Naive thymus-derived CD4-positive, alpha-beta T cell (primary cell): ENCODE measurements around the gene PPFIA1. TPM values are rescaled to one million over a fixed set of nuclear protein-coding genes. Genes with fewer than 3 reads are reported as not detected.

Experiments
- ATAC-seq: fragments of 150-1000 bp; cut with Tn5 transposase; 2 replicates; pipeline ENCODE4 v1.10.0; 2021; ENCODE audit warnings: mild to moderate bottlenecking, moderate library complexity
- CTCF ChIA-PET: fragments of 350-600 bp; sonication (Branson Sonifier 250); formaldehyde crosslinking; loops from one replicate; lab custom pipeline; 2021; ENCODE audit warnings: antibody characterized with exemption; lab: Charles Lee
- POLR2A ChIA-PET: fragments of 350-600 bp; sonication (Branson Sonifier 250); formaldehyde crosslinking; loops from one replicate; lab custom pipeline; 2021; ENCODE audit warnings: antibody characterized with exemption, inconsistent platforms; lab: Charles Lee
- DNase-seq, 9 donors: peaks; one replicate each; pipeline versions ENCODE4 v3.0.0 to v3.0.0-alpha.2; 2020 to 2022; ENCODE audit warnings: mixed read lengths in 1 of 9
- H3K27ac ChIP-seq: one replicate; pipeline ENCODE4 v1.7.0; 2013; ENCODE audit warnings: mild to moderate bottlenecking, low read depth, low read length, moderate library complexity
- H3K27me3 ChIP-seq, 2 donors: one replicate each; pipeline ENCODE4 v1.7.0; 2013; ENCODE audit warnings: low read length in 2 of 2, mild to moderate bottlenecking in 2 of 2, moderate library complexity in 2 of 2; ENCODE audit not compliant: control insufficient read depth in 2 of 2, insufficient read depth in 2 of 2
- H3K36me3 ChIP-seq, 3 experiments: 1 replicate in 2 of 3; 2 replicates in 1 of 3; pipeline ENCODE4 v1.7.0; 2013; ENCODE audit warnings: low read length in 3 of 3, mild to moderate bottlenecking in 3 of 3, moderate library complexity in 1 of 3; ENCODE audit not compliant: insufficient read depth in 3 of 3, control insufficient read depth in 2 of 3
- H3K4me1 ChIP-seq, 2 donors: one replicate each; pipeline ENCODE4 v1.7.0; 2013; ENCODE audit warnings: low read length in 2 of 2, mild to moderate bottlenecking in 2 of 2, moderate library complexity in 1 of 2; ENCODE audit not compliant: control insufficient read depth in 2 of 2, insufficient read depth in 2 of 2
- H3K4me3 ChIP-seq: 2 replicates; pipeline ENCODE4 v1.7.0; 2013; ENCODE audit warnings: mild to moderate bottlenecking, low read length
- H3K9me3 ChIP-seq, 3 experiments: 1 replicate in 2 of 3; 2 replicates in 1 of 3; pipeline ENCODE4 v1.7.0; 2013; ENCODE audit warnings: low read length in 3 of 3; ENCODE audit not compliant: control insufficient read depth in 2 of 3
- H3K27ac Mint-ChIP-seq, 9 donors: one replicate each; pipeline ENCODE4 v1.8.0; 2020 to 2022; ENCODE audit warnings: mixed read lengths in 9 of 9, mild to moderate bottlenecking in 8 of 9, moderate library complexity in 5 of 9, inconsistent platforms in 2 of 9
- H3K27me3 Mint-ChIP-seq, 5 donors: one replicate each; pipeline ENCODE4 v1.8.0; 2021 to 2022; ENCODE audit warnings: mixed read lengths in 5 of 5, mild to moderate bottlenecking in 1 of 5
- H3K36me3 Mint-ChIP-seq, 5 donors: one replicate each; pipeline ENCODE4 v1.8.0; 2020 to 2022; ENCODE audit warnings: mixed read lengths in 5 of 5, mild to moderate bottlenecking in 3 of 5, inconsistent platforms in 1 of 5
- H3K4me1 Mint-ChIP-seq, 7 donors: one replicate each; pipeline ENCODE4 v1.8.0; 2020 to 2022; ENCODE audit warnings: mixed read lengths in 7 of 7, mild to moderate bottlenecking in 3 of 7, inconsistent platforms in 1 of 7
- H3K4me3 Mint-ChIP-seq, 10 donors: one replicate each; pipeline ENCODE4 v1.8.0; 2020 to 2022; ENCODE audit warnings: mild to moderate bottlenecking in 10 of 10, mixed read lengths in 10 of 10, moderate library complexity in 6 of 10, inconsistent platforms in 2 of 10
- H3K9me3 Mint-ChIP-seq, 11 donors: one replicate each; pipeline ENCODE4 v1.8.0; 2020 to 2022; ENCODE audit warnings: mixed read lengths in 11 of 11, mild to moderate bottlenecking in 4 of 11, inconsistent platforms in 1 of 11, moderate library complexity in 1 of 11
- intact Hi-C, 2 donors: fragments of 100-400 bp; cut with micrococcal nuclease; formaldehyde crosslinking; loops; one replicate each; pipeline ENCODE4 v1.15.1; 2023
- polyA plus RNA-seq, 2 donors: library from polyadenylated mRNA; unstranded; fragments of 300-500 nt; fragmentation: Illumina TruSeq; gene quantifications; one replicate each; pipeline ENCODE4 v1.2.3, GENCODE V29; 2021
- total RNA-seq, 6 experiments: library from RNA in 5 of 6; stranded (reverse) in 5 of 6; gene quantifications; 1 replicate in 5 of 6; 2 replicates in 1 of 6; pipeline ENCODE4 v1.2.3 and lab custom pipeline; 2021 to 2026

The PPFIA1 gene
- total and polyA plus RNA-seq, 7 experiments from 2014 or later, result 14.3 to 71.0 (median 46.0) TPM

- H3K36me3 ChIP-seq, result no peaks in the 10 kb centered on the region
- H3K27me3 Mint-ChIP-seq, result peaks cover 0 to 31% (median 0%) of the 10 kb centered on the region in 5 donors
- peaks cover 0 to 10% (median 0%) of the 10 kb centered on the region in 5 donors for H3K36me3 Mint-ChIP-seq
Measured at GRCh38 chr11:70413151-70413550, 142.7 kb downstream of the PPFIA1 start.

GRCh38 chr11:70414341-70415100 lies 144.0 kb downstream of the PPFIA1 start:
- Mint-ChIP-seq H3K9me3 (peaks cover 0 to 2% (median 0%) of the 10 kb centered on the region in 11 donors), H3K27me3 (peaks cover 0 to 27% (median 0%) of the 10 kb centered on the region in 5 donors), H3K4me3 (no peak overlapping the region), H3K36me3 (peaks cover 0 to 12% (median 0%) of the 10 kb centered on the region in 5 donors), H3K4me1 (no peaks in the 10 kb centered on the region), H3K27ac (no peak overlapping the region)
- Histone ChIP-seq H3K36me3 (no peaks in the 10 kb centered on the region), H3K9me3 (no peaks in the 10 kb centered on the region), H3K27ac (no peak overlapping the region), H3K27me3 (no peaks in the 10 kb centered on the region), H3K4me1 (no peaks in the 10 kb centered on the region), H3K4me3 (no peak overlapping the region)
- POLR2A ChIA-PET, result no interaction called here
- CTCF ChIA-PET, result no interaction called here
- no peak for ATAC-seq
- DNase-seq, result no peak
- intact Hi-C loops, result no loop called here

More at GRCh38 chr11:70413151-70413550, 142.7 kb downstream of the PPFIA1 start:
- no peak overlapping the region for H3K27ac ChIP-seq
- ChIA-PET POLR2A (no interaction called here), CTCF (no interaction called here)
- no peak overlapping the region for H3K4me3 Mint-ChIP-seq
- no peak for ATAC-seq
- peaks cover 0 to 2% (median 0%) of the 10 kb centered on the region in 11 donors for H3K9me3 Mint-ChIP-seq
- H3K4me3 ChIP-seq, result no peak overlapping the region
- H3K9me3 ChIP-seq, result no peaks in the 10 kb centered on the region
- intact Hi-C loops, result no loop called here
- no peak for DNase-seq
- H3K4me1 ChIP-seq, result no peaks in the 10 kb centered on the region
- no peaks in the 10 kb centered on the region for H3K27me3 ChIP-seq
- H3K4me1 Mint-ChIP-seq, result peaks cover 0 to 7% (median 0%) of the 10 kb centered on the region in 7 donors
- peak overlapping the region in 1 of 9 donors; percentile 40 for H3K27ac Mint-ChIP-seq

GRCh38 chr11:70415191-70415590 lies 144.7 kb downstream of the PPFIA1 start:
- CTCF ChIA-PET, result no interaction called here
- Histone ChIP-seq H3K36me3 (no peaks in the 10 kb centered on the region), H3K27me3 (no peaks in the 10 kb centered on the region), H3K9me3 (no peaks in the 10 kb centered on the region), H3K27ac (no peak overlapping the region), H3K4me1 (no peaks in the 10 kb centered on the region), H3K4me3 (no peak overlapping the region)
- Mint-ChIP-seq H3K27ac (no peak overlapping the region), H3K27me3 (peaks cover 0 to 22% (median 0%) of the 10 kb centered on the region in 5 donors), H3K4me1 (no peaks in the 10 kb centered on the region), H3K4me3 (no peak overlapping the region), H3K36me3 (peaks cover 0 to 16% (median 4%) of the 10 kb centered on the region in 5 donors), H3K9me3 (peaks cover 0 to 2% (median 0%) of the 10 kb centered on the region in 11 donors)
- DNase-seq (no peak), ATAC-seq (no peak)
- POLR2A ChIA-PET, result no interaction called here
- intact Hi-C loops, result no loop called here

GRCh38 chr11:70415642-70416395 lies 145.3 kb downstream of the PPFIA1 start:
- Mint-ChIP-seq H3K36me3 (peaks cover 0 to 14% (median 4%) of the 10 kb centered on the region in 5 donors), H3K4me3 (no peak overlapping the region), H3K27ac (no peak overlapping the region), H3K9me3 (peaks cover 0 to 2% (median 0%) of the 10 kb centered on the region in 11 donors), H3K27me3 (peaks cover 0 to 20% (median 0%) of the 10 kb centered on the region in 5 donors), H3K4me1 (no peaks in the 10 kb centered on the region)
- Histone ChIP-seq H3K27ac (no peak overlapping the region), H3K36me3 (no peaks in the 10 kb centered on the region), H3K4me3 (no peak overlapping the region), H3K27me3 (no peaks in the 10 kb centered on the region), H3K9me3 (no peaks in the 10 kb centered on the region), H3K4me1 (no peaks in the 10 kb centered on the region)
- ChIA-PET POLR2A (no interaction called here), CTCF (no interaction called here)
- intact Hi-C loops, result no loop called here
- DNase-seq (no peak), ATAC-seq (peak; percentile 60)

GRCh38 chr11:70416881-70417280 lies 146.4 kb downstream of the PPFIA1 start:
- Mint-ChIP-seq H3K27ac (no peak overlapping the region), H3K9me3 (peaks cover 0 to 2% (median 0%) of the 10 kb centered on the region in 11 donors), H3K4me3 (no peak overlapping the region), H3K36me3 (peaks cover 0 to 14% (median 4%) of the 10 kb centered on the region in 5 donors), H3K27me3 (peaks cover 0 to 17% (median 0%) of the 10 kb centered on the region in 5 donors), H3K4me1 (no peaks in the 10 kb centered on the region)
- Histone ChIP-seq H3K36me3 (no peaks in the 10 kb centered on the region), H3K27ac (no peak overlapping the region), H3K9me3 (no peaks in the 10 kb centered on the region), H3K4me1 (no peaks in the 10 kb centered on the region), H3K27me3 (no peaks in the 10 kb centered on the region), H3K4me3 (no peak overlapping the region)
- ChIA-PET POLR2A (no interaction called here), CTCF (no interaction called here)
- DNase-seq, result no peak
- intact Hi-C loops, result no loop called here
- no peak for ATAC-seq

- CTCF ChIA-PET, result no interaction called here
- Histone ChIP-seq H3K27ac (no peak overlapping the region), H3K27me3 (no peaks in the 10 kb centered on the region), H3K4me3 (no peak overlapping the region), H3K9me3 (no peaks in the 10 kb centered on the region), H3K4me1 (no peaks in the 10 kb centered on the region), H3K36me3 (no peaks in the 10 kb centered on the region)
- H3K4me1 Mint-ChIP-seq, result no peaks in the 10 kb centered on the region
- H3K27ac Mint-ChIP-seq, result no peak overlapping the region
- no peak overlapping the region for H3K4me3 Mint-ChIP-seq
- H3K27me3 Mint-ChIP-seq, result peaks cover 0 to 19% (median 0%) of the 10 kb centered on the region in 5 donors
- no peak for ATAC-seq
- POLR2A ChIA-PET, result no interaction called here
- peaks cover 0 to 2% (median 0%) of the 10 kb centered on the region in 11 donors for H3K9me3 Mint-ChIP-seq
- intact Hi-C loops, result no loop called here
- no peak for DNase-seq
- peaks cover 0 to 14% (median 4%) of the 10 kb centered on the region in 5 donors for H3K36me3 Mint-ChIP-seq
Measured at GRCh38 chr11:70418130-70418529, 147.6 kb downstream of the PPFIA1 start.
